Measurements from ENCODE around the gene GRIN2B. TPM values are rescaled to one million over a fixed set of nuclear protein-coding genes. Genes with fewer than 3 reads are reported as not detected.

GRIN2B gene
- total and polyA plus RNA-seq, 7 donors: under 0.01 TPM; not detected in 6

DNA sequence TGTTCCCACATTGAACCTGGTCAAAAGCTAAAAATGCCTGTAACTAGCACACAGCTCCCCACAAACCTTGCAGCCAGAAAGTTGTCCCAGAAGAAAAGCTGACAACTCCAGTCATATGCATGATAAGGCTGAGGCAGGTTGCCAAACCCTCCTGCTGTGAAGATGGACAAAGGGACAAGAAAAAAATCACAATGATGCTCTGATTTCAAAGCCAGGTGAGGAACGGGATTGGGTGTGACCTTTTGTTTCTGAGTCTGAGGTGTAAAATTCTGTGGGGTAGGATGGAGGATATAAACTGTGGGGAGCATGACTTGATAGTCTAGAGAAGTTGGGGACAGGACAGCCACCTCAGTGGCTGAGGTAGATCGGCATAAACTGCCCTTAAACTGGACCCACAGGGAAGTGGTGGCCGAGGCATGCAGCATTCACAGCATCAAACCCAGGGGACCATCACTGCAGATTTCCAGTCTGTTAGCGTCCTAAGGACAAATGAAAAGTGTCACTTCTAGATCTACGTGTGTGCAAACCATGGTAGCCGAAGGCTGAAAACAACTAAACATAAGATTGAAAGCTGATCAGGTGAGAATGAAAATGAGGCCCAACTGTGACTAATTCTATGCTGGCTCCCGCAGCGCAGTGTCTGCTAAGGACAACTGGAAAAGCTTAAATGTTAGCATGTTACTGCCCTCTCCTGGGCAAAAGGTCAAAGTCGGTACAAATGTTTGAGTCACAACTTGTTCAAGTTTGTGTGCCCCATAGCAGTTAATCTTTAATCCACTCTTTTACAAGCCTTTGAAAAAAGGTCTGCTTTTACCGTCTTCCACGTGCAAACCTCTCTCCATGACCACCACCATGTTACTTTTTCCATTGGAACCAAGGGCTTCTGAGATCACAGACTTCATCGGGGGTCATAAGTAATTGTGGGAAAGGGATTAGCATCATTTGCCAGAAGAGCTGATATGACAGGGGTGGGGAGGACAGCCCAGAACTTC, 39.8 kb downstream of the GRIN2B start:
- H3K27ac ChIP-seq: no peak overlapping the region
- DNase-seq (no peak), ATAC-seq (peak in 1 of 4 donors; percentile 62)
- no peaks in the 10 kb centered on the region for H3K27me3 ChIP-seq (ENCODE audit: insufficient read depth in 3 of 3, low read length in 2 of 3)
- TF ChIP-seq, protein P1, sequence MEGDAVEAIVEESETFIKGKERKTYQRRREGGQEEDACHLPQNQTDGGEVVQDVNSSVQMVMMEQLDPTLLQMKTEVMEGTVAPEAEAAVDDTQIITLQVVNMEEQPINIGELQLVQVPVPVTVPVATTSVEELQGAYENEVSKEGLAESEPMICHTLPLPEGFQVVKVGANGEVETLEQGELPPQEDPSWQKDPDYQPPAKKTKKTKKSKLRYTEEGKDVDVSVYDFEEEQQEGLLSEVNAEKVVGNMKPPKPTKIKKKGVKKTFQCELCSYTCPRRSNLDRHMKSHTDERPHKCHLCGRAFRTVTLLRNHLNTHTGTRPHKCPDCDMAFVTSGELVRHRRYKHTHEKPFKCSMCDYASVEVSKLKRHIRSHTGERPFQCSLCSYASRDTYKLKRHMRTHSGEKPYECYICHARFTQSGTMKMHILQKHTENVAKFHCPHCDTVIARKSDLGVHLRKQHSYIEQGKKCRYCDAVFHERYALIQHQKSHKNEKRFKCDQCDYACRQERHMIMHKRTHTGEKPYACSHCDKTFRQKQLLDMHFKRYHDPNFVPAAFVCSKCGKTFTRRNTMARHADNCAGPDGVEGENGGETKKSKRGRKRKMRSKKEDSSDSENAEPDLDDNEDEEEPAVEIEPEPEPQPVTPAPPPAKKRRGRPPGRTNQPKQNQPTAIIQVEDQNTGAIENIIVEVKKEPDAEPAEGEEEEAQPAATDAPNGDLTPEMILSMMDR (IDR thresholded peaks at IDR 0.05): no peak
- WGBS, 3 donors: 17 to 28% (median 19%) methylated on average over 12 of the region's 12 CpGs
- intact Hi-C loops (cut with DNase I): no loop called here
- peaks cover 18% of the 10 kb centered on the region for H3K9me3 ChIP-seq
- H3K4me1 ChIP-seq: no peaks in the 10 kb centered on the region
- no peaks in the 10 kb centered on the region for H3K36me3 ChIP-seq (ENCODE audit: insufficient read depth in 1 of 2, low read depth in 1 of 2)
- H3K4me3 ChIP-seq: no peak overlapping the region

DNA sequence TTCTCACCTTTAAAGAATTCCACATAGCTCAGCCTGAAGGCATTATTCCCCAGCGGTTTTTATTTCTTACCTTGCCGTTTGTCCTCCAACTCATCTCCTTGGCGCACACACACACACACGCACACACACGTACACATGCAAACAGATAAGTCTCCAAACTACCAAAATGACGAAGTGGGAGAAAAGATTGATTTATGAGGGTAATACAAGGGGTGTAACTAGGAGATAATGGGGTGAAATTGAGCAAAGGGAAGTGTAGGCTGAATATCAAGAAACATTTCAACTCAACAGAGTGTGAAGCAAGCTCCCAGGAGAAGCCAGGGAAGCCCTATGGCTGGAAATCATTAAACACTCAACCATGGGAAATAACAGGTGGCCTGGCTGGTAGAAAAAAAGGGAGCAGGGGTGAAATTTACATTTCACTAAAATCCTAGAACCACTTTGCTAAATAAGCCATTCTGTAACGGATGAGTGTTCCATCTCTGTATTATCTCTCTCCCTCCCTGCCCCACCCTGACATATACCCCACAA, 41.0 kb downstream of the GRIN2B start:
- Histone ChIP-seq H3K27ac (no peak overlapping the region), H3K4me3 (no peak overlapping the region), H3K9me3 (peaks cover 18% of the 10 kb centered on the region), H3K27me3 (ENCODE audit: insufficient read depth in 3 of 3, low read length in 2 of 3) (no peaks in the 10 kb centered on the region), H3K36me3 (ENCODE audit: insufficient read depth in 1 of 2, low read depth in 1 of 2) (no peaks in the 10 kb centered on the region), H3K4me1 (no peaks in the 10 kb centered on the region)
- TF ChIP-seq, protein P1 (IDR thresholded peaks at IDR 0.05): no peak
- WGBS, 3 donors: 72 to 78% (median 74%) methylated on average over 7 of the region's 7 CpGs
- intact Hi-C loops (cut with DNase I): no loop called here
- no peak for DNase-seq
- ATAC-seq: no peak

DNA sequence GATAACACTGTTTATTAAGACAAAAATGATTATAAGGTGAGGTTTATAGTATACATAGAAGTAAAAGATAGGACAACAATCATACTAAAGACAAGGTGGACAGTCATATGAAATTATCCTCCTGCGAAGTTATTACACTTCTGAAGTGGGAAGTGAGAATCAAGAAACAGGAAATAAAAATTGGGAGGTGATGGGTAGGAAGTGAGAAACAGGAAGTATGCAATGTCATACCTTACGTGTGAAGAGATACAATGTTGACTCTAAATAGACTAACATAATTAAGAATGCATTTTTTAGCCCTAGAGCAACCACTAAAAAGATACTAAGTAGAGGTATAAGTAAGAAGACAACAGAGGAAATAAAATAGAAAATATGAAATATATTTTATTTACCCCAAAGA, 43.7 kb downstream of the GRIN2B start:
- DNase-seq: no peak
- H3K27me3 ChIP-seq (ENCODE audit: insufficient read depth in 3 of 3, low read length in 2 of 3): no peaks in the 10 kb centered on the region
- H3K4me1 ChIP-seq: no peaks in the 10 kb centered on the region
- TF ChIP-seq, protein P1 (IDR thresholded peaks at IDR 0.05): no peak
- 76 to 84% (median 80%) methylated on average over 2 of the region's 2 CpGs for WGBS, 3 donors
- H3K27ac ChIP-seq: no peak overlapping the region
- no peak overlapping the region for H3K4me3 ChIP-seq
- no peaks in the 10 kb centered on the region for H3K36me3 ChIP-seq (ENCODE audit: insufficient read depth in 1 of 2, low read depth in 1 of 2)
- H3K9me3 ChIP-seq: peaks cover 18% of the 10 kb centered on the region
- no peak for ATAC-seq
- intact Hi-C loops (cut with DNase I): no loop called here

DNA sequence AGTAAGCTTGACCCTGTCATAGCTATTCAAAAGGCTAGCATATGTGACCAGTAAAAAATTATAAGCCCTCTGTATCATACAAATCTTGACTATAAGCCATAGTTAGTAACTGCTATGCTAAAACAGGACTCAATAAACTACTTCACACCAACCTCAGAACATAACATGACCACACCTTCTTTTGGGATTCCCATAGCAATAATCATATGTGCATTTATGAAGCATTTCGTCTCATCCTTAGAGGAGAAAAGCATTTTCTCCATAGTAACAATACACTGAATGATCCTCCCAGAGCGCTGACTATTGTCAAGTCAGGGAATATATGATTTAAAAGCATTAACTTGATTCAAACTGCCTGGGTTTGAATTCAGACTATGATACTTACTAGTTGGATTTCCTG, 46.2 kb downstream of the GRIN2B start:
- Histone ChIP-seq H3K27ac (no peak overlapping the region), H3K9me3 (peaks cover 18% of the 10 kb centered on the region), H3K4me1 (no peaks in the 10 kb centered on the region), H3K36me3 (ENCODE audit: insufficient read depth in 1 of 2, low read depth in 1 of 2) (no peaks in the 10 kb centered on the region), H3K4me3 (no peak overlapping the region), H3K27me3 (ENCODE audit: insufficient read depth in 3 of 3, low read length in 2 of 3) (no peaks in the 10 kb centered on the region)
- DNase-seq: no peak
- 43 to 47% (median 45%) methylated on average over 2 of the region's 2 CpGs for WGBS, 3 donors
- TF ChIP-seq, protein P1 (IDR thresholded peaks at IDR 0.05): no peak
- ATAC-seq: no peak
- intact Hi-C loops (cut with DNase I): no loop called here
